Measurements from ENCODE around the gene GRM5. TPM values are rescaled to one million over a fixed set of nuclear protein-coding genes. Genes with fewer than 3 reads are reported as not detected.

The GRM5 gene
- total and polyA plus RNA-seq, 8 donors = 0.37 TPM; not detected in 7

GRCh38 chr11:88508759-88509581, 556.8 kb downstream of the GRM5 start:
- 5 to 9% (median 7%) methylated on average over 40 to 84 of the region's 84 CpGs for WGBS, 5 donors
- H3K27ac ChIP-seq = no peak overlapping the region

GRCh38 chr11:88508418-88508758, 557.4 kb downstream of the GRM5 start:
- 13 to 47% (median 20%) methylated on average over 14 to 23 of the region's 23 CpGs for WGBS, 5 donors
- peak in 1 of 2 donors; percentile 28 for DNase-seq
- Histone ChIP-seq H3K36me3 (no peaks in the 10 kb centered on the region), H3K9me3 (no peaks in the 10 kb centered on the region), H3K4me3 (peak overlapping the region; percentile 31 to 53 (median 41)), H3K4me1 (peaks cover 11 to 14% (median 13%) of the 10 kb centered on the region in 4 donors), H3K27me3 (peaks cover 7 to 45% (median 23%) of the 10 kb centered on the region in 3 donors), H3K27ac (no peak overlapping the region)
- no peak for TF ChIP-seq EP300 (IDR thresholded peaks at IDR 0.05)
- no peak for TF ChIP-seq POLR2A (IDR thresholded peaks at IDR 0.05)
- no peak for TF ChIP-seq POLR2AphosphoS5 (IDR thresholded peaks at IDR 0.05)
- TF ChIP-seq CTCF (IDR thresholded peaks at IDR 0.05) = no peak
- intact Hi-C loops (cut with DNase I; ENCODE audit: low total_unique reads) = no loop called here

More at GRCh38 chr11:88508759-88509581, 556.8 kb downstream of the GRM5 start:
- no peaks in the 10 kb centered on the region for H3K9me3 ChIP-seq
- intact Hi-C loops (cut with DNase I; ENCODE audit: low total_unique reads) = no loop called here
- peaks cover 7 to 45% (median 23%) of the 10 kb centered on the region in 3 donors for H3K27me3 ChIP-seq
- peak overlapping the region; percentile 31 to 53 (median 41) for H3K4me3 ChIP-seq
- TF ChIP-seq CTCF (IDR thresholded peaks at IDR 0.05) (no peak), POLR2A (IDR thresholded peaks at IDR 0.05) (no peak), POLR2AphosphoS5 (IDR thresholded peaks at IDR 0.05) (no peak), EP300 (IDR thresholded peaks at IDR 0.05) (no peak)
- H3K36me3 ChIP-seq = no peaks in the 10 kb centered on the region
- DNase-seq = peak in 1 of 2 donors; percentile 74
- peaks cover 11 to 14% (median 13%) of the 10 kb centered on the region in 4 donors for H3K4me1 ChIP-seq

DNA sequence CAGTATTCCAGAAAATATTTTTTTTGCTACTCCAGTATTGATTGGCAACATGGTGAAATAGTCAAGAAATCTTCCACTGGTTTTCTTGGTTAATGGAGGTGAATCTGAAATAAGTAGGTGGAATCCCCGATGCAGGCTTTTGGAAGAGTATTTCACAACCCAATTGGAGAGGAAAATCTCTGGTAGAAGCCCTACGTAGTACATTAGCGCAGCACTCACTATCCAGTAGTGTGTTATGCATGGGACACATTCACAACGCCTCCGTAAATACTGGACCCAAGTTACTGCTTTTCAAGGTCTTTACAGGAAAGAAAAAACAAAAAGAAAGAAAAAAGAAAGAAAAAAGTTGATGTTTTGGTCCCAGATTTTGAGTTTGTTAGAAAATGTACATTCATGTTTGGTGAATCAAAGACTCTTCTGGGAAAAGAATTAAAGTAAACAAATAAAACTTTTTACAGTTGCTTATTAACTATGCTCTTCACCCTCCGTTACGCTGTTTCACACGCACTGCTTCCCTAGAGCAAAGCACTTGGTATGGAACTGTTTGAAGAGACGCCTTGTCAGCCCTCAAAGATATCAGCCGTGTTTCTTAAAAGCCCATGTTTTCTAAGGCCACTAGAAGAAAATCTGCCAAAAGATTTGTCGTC, 557.9 kb downstream of the GRM5 start:
- Histone ChIP-seq H3K4me3 (peak overlapping the region in 2 of 4 donors; percentile 31 to 43), H3K9me3 (no peaks in the 10 kb centered on the region), H3K4me1 (peaks cover 11 to 14% (median 13%) of the 10 kb centered on the region in 4 donors), H3K36me3 (no peaks in the 10 kb centered on the region), H3K27me3 (peaks cover 7 to 45% (median 23%) of the 10 kb centered on the region in 3 donors), H3K27ac (no peak overlapping the region)
- 46 to 76% (median 57%) methylated on average over 11 of the region's 11 CpGs for WGBS, 5 donors
- DNase-seq = no peak
- TF ChIP-seq POLR2AphosphoS5 (IDR thresholded peaks at IDR 0.05) (no peak), POLR2A (IDR thresholded peaks at IDR 0.05) (no peak), EP300 (IDR thresholded peaks at IDR 0.05) (no peak), CTCF (IDR thresholded peaks at IDR 0.05) (no peak)
- intact Hi-C loops (cut with DNase I; ENCODE audit: low total_unique reads) = no loop called here

GRCh38 chr11:88501541-88501940, 564.2 kb downstream of the GRM5 start:
- Histone ChIP-seq H3K9me3 (no peaks in the 10 kb centered on the region), H3K36me3 (no peaks in the 10 kb centered on the region), H3K4me3 (no peak overlapping the region), H3K27ac (no peak overlapping the region), H3K4me1 (no peaks in the 10 kb centered on the region), H3K27me3 (no peaks in the 10 kb centered on the region)
- TF ChIP-seq POLR2A (IDR thresholded peaks at IDR 0.05) (no peak), EP300 (IDR thresholded peaks at IDR 0.05) (no peak), CTCF (IDR thresholded peaks at IDR 0.05) (no peak), POLR2AphosphoS5 (IDR thresholded peaks at IDR 0.05) (no peak)
- WGBS, 5 donors = 41 to 59% (median 43%) methylated on average over 2 of the region's 2 CpGs
- no peak for DNase-seq
- intact Hi-C loops (cut with DNase I; ENCODE audit: low total_unique reads) = no loop called here

All from stomach (tissue), 9 donors.